Lower leg skin (tissue), 3 donors: ENCODE data around the gene MOB4.

Experiments
- POLR2A ChIP-seq, 2 donors: fragments of 450-650 bp; IDR thresholded peaks; one replicate each; pipeline ENCODE4 v1.6.1; 2016 to 2017; ENCODE audit warnings: antibody characterized with exemption in 2 of 2, mild to moderate bottlenecking in 1 of 2, moderate library complexity in 1 of 2
- TF ChIP-seq, protein P1 (sequence below), 3 donors: fragments of 450-650 bp; IDR thresholded peaks; one replicate each; pipeline ENCODE4 v1.5.1; 2016; ENCODE audit warnings: antibody characterized with exemption in 3 of 3, mild to moderate bottlenecking in 3 of 3, moderate library complexity in 2 of 3

DNA sequence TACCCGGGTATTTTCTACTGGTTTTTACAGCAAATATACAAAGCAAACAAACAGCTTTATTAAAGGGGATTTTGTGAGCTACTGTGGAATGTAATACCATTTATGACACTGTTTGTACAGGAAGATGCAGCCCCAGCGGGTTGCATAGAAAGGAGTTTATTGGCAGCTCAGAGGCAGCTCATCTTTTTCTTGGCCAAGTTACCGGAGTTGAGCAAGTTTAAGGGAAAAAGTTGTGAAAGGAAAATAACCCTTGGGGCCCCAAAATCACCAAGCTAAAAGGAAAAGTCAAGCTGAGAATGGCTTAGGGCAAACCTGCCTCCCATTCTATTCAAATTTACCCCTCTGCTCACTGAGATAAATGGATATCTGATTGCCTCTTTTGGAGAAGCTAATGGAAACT lies 60.8 kb downstream of the MOB4 start:
- TF ChIP-seq POLR2A (IDR thresholded peaks at IDR 0.05), result no peak
- TF ChIP-seq, protein P1, sequence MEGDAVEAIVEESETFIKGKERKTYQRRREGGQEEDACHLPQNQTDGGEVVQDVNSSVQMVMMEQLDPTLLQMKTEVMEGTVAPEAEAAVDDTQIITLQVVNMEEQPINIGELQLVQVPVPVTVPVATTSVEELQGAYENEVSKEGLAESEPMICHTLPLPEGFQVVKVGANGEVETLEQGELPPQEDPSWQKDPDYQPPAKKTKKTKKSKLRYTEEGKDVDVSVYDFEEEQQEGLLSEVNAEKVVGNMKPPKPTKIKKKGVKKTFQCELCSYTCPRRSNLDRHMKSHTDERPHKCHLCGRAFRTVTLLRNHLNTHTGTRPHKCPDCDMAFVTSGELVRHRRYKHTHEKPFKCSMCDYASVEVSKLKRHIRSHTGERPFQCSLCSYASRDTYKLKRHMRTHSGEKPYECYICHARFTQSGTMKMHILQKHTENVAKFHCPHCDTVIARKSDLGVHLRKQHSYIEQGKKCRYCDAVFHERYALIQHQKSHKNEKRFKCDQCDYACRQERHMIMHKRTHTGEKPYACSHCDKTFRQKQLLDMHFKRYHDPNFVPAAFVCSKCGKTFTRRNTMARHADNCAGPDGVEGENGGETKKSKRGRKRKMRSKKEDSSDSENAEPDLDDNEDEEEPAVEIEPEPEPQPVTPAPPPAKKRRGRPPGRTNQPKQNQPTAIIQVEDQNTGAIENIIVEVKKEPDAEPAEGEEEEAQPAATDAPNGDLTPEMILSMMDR (IDR thresholded peaks at IDR 0.05), result no peak
